OCI-LY7 (cell line): ENCODE data around the gene ALAS2. TPM values are rescaled to one million over a fixed set of nuclear protein-coding genes. Genes with fewer than 3 reads are reported as not detected.
"Not testable (repeated sequence)": the region's sequence is repeated elsewhere in the genome, so short reads cannot be mapped to it uniquely, and the experiment has no call there.

Experiments
- BruUV-seq: library from RNA; stranded (reverse); fragments of 400-500 nt; replicated peaks from 2 replicates; lab custom pipeline; 2021; lab: Mats Ljungman, UMichigan
- CTCF ChIA-PET: fragments of 300-600 bp; sonication (Branson Sonifier 250); formaldehyde crosslinking; loops from one replicate; lab custom pipeline; 2022; ENCODE audit warnings: antibody characterized with exemption; ENCODE audit not compliant: unreplicated experiment; lab: Charles Lee
- POLR2A ChIA-PET: fragments of 300-600 bp; sonication (Branson Sonifier 250); formaldehyde crosslinking; loops from one replicate; lab custom pipeline; 2022; ENCODE audit warnings: antibody characterized with exemption; lab: Charles Lee
- DNase-seq: peaks from one replicate; pipeline ENCODE4 v3.0.0-alpha.2; 2015; ENCODE audit warnings: low spot score
- H2AFZ ChIP-seq: fragments of 200-600 bp; sonication (generic), shearing (Covaris generic); 2 replicates; pipeline ENCODE4 v1.6.1; 2014; ENCODE audit warnings: mild to moderate bottlenecking, antibody characterized with exemption, low read length, moderate library complexity
- H3K27ac ChIP-seq: fragments of 200-600 bp; sonication (generic); 2 replicates; pipeline ENCODE4 v1.5.1; 2014; ENCODE audit warnings: mixed run types, low read depth, mild to moderate bottlenecking, moderate library complexity, low read length, inconsistent platforms; ENCODE audit not compliant: poor library complexity, severe bottlenecking
- H3K36me3 ChIP-seq: fragments of 200-600 bp; sonication (generic); 2 replicates; pipeline ENCODE4 v1.6.1; 2014; ENCODE audit warnings: mild to moderate bottlenecking, antibody characterized with exemption, low read length, moderate library complexity, mixed read lengths; ENCODE audit not compliant: insufficient read depth
- H3K4me1 ChIP-seq: fragments of 200-600 bp; sonication (generic); 2 replicates; pipeline ENCODE4 v1.5.1; 2014; ENCODE audit warnings: mild to moderate bottlenecking, low read length; ENCODE audit not compliant: insufficient read depth, poor library complexity, severe bottlenecking
- H3K4me2 ChIP-seq: fragments of 200-600 bp; sonication (generic); 2 replicates; pipeline ENCODE4 v1.6.1; 2014; ENCODE audit warnings: mild to moderate bottlenecking, low read length
- H3K4me3 ChIP-seq: fragments of 200-600 bp; sonication (generic); 2 replicates; pipeline ENCODE4 v1.5.1; 2014; ENCODE audit warnings: mild to moderate bottlenecking, low read depth, low read length; ENCODE audit not compliant: poor library complexity, severe bottlenecking
- H3K79me2 ChIP-seq: fragments of 200-600 bp; sonication (generic); 2 replicates; pipeline ENCODE4 v1.6.1; 2016; ENCODE audit warnings: low read depth, mild to moderate bottlenecking, low read length, moderate library complexity, mixed read lengths; ENCODE audit not compliant: insufficient read depth
- H3K9me2 ChIP-seq: fragments of 200-600 bp; sonication (generic); 2 replicates; pipeline ENCODE4 v1.6.1; 2016; ENCODE audit warnings: mild to moderate bottlenecking, low read length, mixed read lengths; ENCODE audit not compliant: insufficient read depth
- H3K9me3 ChIP-seq: fragments of 200-600 bp; sonication (generic); 2 replicates; pipeline ENCODE4 v1.6.1; 2014; ENCODE audit warnings: mild to moderate bottlenecking, mixed run types, low read length, mixed read lengths
- H4K20me1 ChIP-seq: fragments of 200-600 bp; sonication (generic); 2 replicates; pipeline ENCODE4 v1.6.1; 2014; ENCODE audit warnings: mild to moderate bottlenecking, antibody characterized with exemption, low read length, moderate library complexity, mixed read lengths; ENCODE audit not compliant: insufficient read depth
- EZH2phosphoT487 ChIP-seq: fragments of 200-600 bp; sonication (generic); IDR thresholded peaks from 2 replicates; pipeline ENCODE4 v1.6.1; 2018; ENCODE audit warnings: low read depth, borderline replicate concordance, mild to moderate bottlenecking, mixed run types, antibody characterized with exemption, low read length, moderate library complexity, mixed read lengths
- intact Hi-C: fragments of 100-400 bp; cut with micrococcal nuclease; formaldehyde crosslinking; loops from one replicate; pipeline ENCODE4 v1.10.0; 2022; ENCODE audit not compliant: unreplicated experiment
- total RNA-seq, 2 experiments: library from RNA; depleted of rRNA in 1 of 2; stranded (reverse); fragments of >200 nt in 1 of 2; shearing (Covaris generic) in 1 of 2; gene quantifications; 2 replicates each; pipeline ENCODE4 v1.2.3, GENCODE V29; 2014 to 2022
- TF ChIP-seq, protein P1 (sequence below): fragments of 200-600 bp; sonication (generic); conservative IDR thresholded peaks from 2 replicates; pipeline ENCODE4 v1.5.1; 2014; ENCODE audit warnings: mild to moderate bottlenecking, antibody characterized with exemption, low read length, moderate library complexity, mixed read lengths

Gene ALAS2
- total RNA-seq, 2 experiments from 2014 or later = not detected

DNA sequence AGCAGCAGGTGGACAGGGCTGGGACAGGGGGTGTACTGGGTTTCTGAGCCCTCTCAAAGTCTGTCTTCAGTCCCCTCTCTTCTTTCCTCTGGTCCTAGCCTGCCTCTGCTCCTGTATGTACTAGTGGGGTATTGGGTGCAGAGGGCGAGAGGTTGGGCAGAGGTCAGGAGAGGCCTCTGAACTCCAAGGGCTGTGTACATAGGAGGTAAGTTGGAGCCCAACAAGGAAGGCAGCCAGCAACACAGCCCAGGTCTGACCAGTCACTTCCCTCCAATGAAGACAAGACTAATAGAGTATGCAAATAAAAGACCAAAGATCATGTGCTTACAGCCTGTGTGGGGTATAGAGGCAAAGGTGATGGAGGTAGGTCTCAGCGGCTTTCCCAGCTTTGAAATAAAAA is 36.7 kb downstream of the ALAS2 start, which contains the start of gene PFKFB1:
Gene PFKFB1 (minus strand): TSS at position 90 of the 400 bp plus-strand sequence. CDS start 181 bp downstream, outside the sequence.
- no peaks in the 10 kb centered on the region for H3K79me2 ChIP-seq
- H3K4me2 ChIP-seq = no peak within 1 kb of the TSS
- no peaks in the 10 kb centered on the region for H4K20me1 ChIP-seq
- H3K4me3 ChIP-seq = no peak within 1 kb of the TSS
- ChIA-PET CTCF (no interaction called here), POLR2A (no interaction called here)
- BruUV-seq = no TSS peak
- H3K9me2 ChIP-seq = no peaks in the 10 kb centered on the region
- DNase-seq = no peak
- no peaks in the 10 kb centered on the region for H3K36me3 ChIP-seq
- H3K4me1 ChIP-seq = peaks cover under 1% of the 10 kb centered on the region
- no peaks in the 10 kb centered on the region for H3K9me3 ChIP-seq
- no peak within 1 kb of the TSS for H2AFZ ChIP-seq
- no peak for TF ChIP-seq EZH2phosphoT487
- TF ChIP-seq, protein P1, sequence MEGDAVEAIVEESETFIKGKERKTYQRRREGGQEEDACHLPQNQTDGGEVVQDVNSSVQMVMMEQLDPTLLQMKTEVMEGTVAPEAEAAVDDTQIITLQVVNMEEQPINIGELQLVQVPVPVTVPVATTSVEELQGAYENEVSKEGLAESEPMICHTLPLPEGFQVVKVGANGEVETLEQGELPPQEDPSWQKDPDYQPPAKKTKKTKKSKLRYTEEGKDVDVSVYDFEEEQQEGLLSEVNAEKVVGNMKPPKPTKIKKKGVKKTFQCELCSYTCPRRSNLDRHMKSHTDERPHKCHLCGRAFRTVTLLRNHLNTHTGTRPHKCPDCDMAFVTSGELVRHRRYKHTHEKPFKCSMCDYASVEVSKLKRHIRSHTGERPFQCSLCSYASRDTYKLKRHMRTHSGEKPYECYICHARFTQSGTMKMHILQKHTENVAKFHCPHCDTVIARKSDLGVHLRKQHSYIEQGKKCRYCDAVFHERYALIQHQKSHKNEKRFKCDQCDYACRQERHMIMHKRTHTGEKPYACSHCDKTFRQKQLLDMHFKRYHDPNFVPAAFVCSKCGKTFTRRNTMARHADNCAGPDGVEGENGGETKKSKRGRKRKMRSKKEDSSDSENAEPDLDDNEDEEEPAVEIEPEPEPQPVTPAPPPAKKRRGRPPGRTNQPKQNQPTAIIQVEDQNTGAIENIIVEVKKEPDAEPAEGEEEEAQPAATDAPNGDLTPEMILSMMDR = no peak
- no peak within 1 kb of the TSS for H3K27ac ChIP-seq
- intact Hi-C loops = no loop called here

DNA sequence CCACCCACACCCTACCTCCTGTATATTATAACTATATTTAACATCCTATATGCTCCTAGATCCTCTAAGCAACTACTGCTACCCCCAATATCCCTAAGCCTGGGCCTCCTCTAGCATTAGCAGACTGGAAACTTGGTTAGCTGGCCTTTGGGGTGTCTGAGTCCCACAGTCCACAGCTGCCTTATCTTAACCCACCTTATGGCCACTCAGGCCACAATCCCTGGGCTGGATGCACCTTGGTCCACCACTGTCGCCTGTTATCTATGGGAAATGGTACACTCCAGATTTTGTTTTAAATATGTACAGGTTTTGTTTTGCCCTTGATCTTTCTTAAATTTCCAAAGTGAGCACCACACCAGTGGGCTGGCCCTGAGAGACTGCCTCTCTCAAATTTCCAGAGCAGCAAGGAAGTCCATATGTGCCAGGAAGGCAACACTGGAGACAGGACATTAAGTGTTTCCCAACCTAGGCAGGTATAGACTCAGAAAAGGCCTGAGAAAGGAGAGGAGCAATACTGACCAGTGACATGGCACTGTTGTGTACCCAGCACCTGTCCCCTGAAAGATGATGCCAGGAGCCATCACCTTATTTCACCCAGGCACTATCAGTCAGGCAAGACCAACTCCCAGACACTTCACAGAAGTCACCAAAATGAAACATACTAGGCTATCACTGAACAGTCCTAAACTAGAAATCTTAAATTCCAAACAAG is 37.7 kb downstream of the ALAS2 start:
- TF ChIP-seq, protein P1 = no peak
- no peak for TF ChIP-seq EZH2phosphoT487
- BruUV-seq = no TSS peak
- Histone ChIP-seq H3K27ac (no peak overlapping the region), H3K4me3 (no peak overlapping the region), H2AFZ (no peak overlapping the region), H3K36me3 (no peaks in the 10 kb centered on the region), H3K79me2 (no peaks in the 10 kb centered on the region), H3K4me1 (no peaks in the 10 kb centered on the region), H4K20me1 (no peaks in the 10 kb centered on the region), H3K4me2 (no peak overlapping the region), H3K9me3 (no peaks in the 10 kb centered on the region), H3K9me2 (no peaks in the 10 kb centered on the region)
- DNase-seq = no peak
- intact Hi-C loops = no loop called here
- CTCF ChIA-PET = no interaction called here
- POLR2A ChIA-PET = no interaction called here

DNA sequence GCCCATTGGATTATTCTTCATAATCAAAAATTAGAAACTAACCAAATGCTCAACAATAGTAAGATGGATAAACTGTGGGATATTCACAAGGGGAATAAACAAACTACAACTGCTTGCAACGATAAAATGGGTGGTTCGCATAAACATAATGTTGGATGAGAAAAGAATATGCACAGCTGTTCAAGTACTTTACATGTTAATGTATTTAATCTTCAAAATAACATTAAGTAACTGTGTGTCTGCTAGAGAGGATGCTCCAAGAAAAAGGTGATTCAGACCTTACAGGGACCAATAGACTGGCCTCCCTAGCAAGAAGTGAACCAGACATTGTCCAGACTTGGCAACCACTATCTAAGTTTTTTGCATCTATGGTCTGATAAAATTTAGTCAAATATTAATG is 39.1 kb downstream of the ALAS2 start:
- ChIA-PET POLR2A (no interaction called here), CTCF (no interaction called here)
- intact Hi-C loops = no loop called here
- DNase-seq = no peak
- H3K79me2 ChIP-seq = no peaks in the 10 kb centered on the region
- H3K9me2 ChIP-seq = no peaks in the 10 kb centered on the region
- H3K4me2 ChIP-seq = no peak overlapping the region
- H3K4me3 ChIP-seq = no peak overlapping the region
- H4K20me1 ChIP-seq = no peaks in the 10 kb centered on the region
- BruUV-seq = no TSS peak
- TF ChIP-seq, protein P1 = no peak
- TF ChIP-seq EZH2phosphoT487 = no peak
- no peak overlapping the region for H3K27ac ChIP-seq
- H3K36me3 ChIP-seq = no peaks in the 10 kb centered on the region
- no peaks in the 10 kb centered on the region for H3K9me3 ChIP-seq
- H3K4me1 ChIP-seq = no peaks in the 10 kb centered on the region
- no peak overlapping the region for H2AFZ ChIP-seq

DNA sequence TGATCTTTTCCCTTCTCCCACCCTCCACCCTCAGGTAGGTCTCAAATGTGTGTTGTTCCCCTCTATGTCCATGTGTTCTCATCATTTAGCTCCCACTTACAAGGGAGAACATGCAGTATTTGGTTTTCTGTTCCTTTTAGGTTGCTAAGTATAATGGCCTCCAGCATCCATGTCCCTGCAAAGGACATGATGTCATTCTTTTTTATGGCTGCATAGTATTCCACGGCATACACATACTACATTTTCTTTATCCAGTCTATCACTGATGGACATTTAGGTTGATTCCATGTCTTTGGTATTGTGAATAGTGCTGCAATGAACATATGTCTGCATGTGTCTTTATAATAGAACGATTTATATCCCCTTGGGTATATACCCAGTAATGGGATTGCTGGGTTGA is 47.5 kb downstream of the ALAS2 start:
- H3K79me2 ChIP-seq, POLR2A ChIA-PET, CTCF ChIA-PET, BruUV-seq, H3K36me3 ChIP-seq, H3K9me2 ChIP-seq, H3K4me2 ChIP-seq, H4K20me1 ChIP-seq, DNase-seq, H3K4me1 ChIP-seq, H3K9me3 ChIP-seq, H3K4me3 ChIP-seq, intact Hi-C loops, H3K27ac ChIP-seq, H2AFZ ChIP-seq: not testable (repeated sequence)
